Fibroblast of lung (primary cell): ENCODE data around the gene HMMR. TPM values are rescaled to one million over a fixed set of nuclear protein-coding genes. Genes with fewer than 3 reads are reported as not detected.
A peak's percentile ranks its signal among the peaks of the same experiment; 100 is the strongest.
"Not testable (repeated sequence)": the region's sequence is repeated elsewhere in the genome, so short reads cannot be mapped to it uniquely, and the experiment has no call there.

Experiments
- DNase-seq, 2 donors: peaks; one replicate each; pipeline versions ENCODE4 v3.0.0 to v3.0.0-alpha.2; 2010; ENCODE audit warnings: low read depth in 2 of 2
- H2AFZ ChIP-seq: 2 replicates; pipeline ENCODE4 v1.5.1; 2012; ENCODE audit warnings: low read length, control low read depth, inconsistent platforms
- H3K27ac ChIP-seq: 2 replicates; pipeline ENCODE4 v1.5.1; 2011; ENCODE audit warnings: low read length, control low read depth; ENCODE audit not compliant: insufficient read depth
- H3K27me3 ChIP-seq: 2 replicates; pipeline ENCODE4 v1.5.1; 2011; ENCODE audit warnings: mild to moderate bottlenecking, low read length; ENCODE audit not compliant: control insufficient read depth, insufficient read depth
- H3K36me3 ChIP-seq: 2 replicates; pipeline ENCODE4 v1.5.1; 2011; ENCODE audit warnings: low read length; ENCODE audit not compliant: control insufficient read depth, insufficient read depth
- H3K4me1 ChIP-seq: 2 replicates; pipeline ENCODE4 v1.5.1; 2011; ENCODE audit warnings: low read length; ENCODE audit not compliant: control insufficient read depth, insufficient read depth; ENCODE audit errors: extremely low read depth
- H3K4me2 ChIP-seq: 2 replicates; pipeline ENCODE4 v1.5.1; 2011; ENCODE audit warnings: low read length, control low read depth; ENCODE audit not compliant: insufficient read depth; ENCODE audit errors: extremely low read depth
- H3K4me3 ChIP-seq, 4 experiments: fragments of 200-600 bp in 1 of 4; sonication (generic) in 1 of 4; replicated peaks in 1 of 4; 2 replicates each; pipeline ENCODE4 v1.5.1; 2011 to 2016; ENCODE audit warnings: low read length in 4 of 4, low read depth in 3 of 4, mild to moderate bottlenecking in 3 of 4, control low read depth in 2 of 4, inconsistent platforms in 1 of 4, mixed read lengths in 1 of 4; ENCODE audit not compliant: insufficient read depth in 1 of 4; ENCODE audit errors: control extremely low read depth in 1 of 4
- H3K79me2 ChIP-seq: 2 replicates; pipeline ENCODE4 v1.5.1; 2012; ENCODE audit warnings: mild to moderate bottlenecking, low read length, inconsistent platforms; ENCODE audit not compliant: control insufficient read depth, insufficient read depth
- H3K9ac ChIP-seq: 2 replicates; pipeline ENCODE4 v1.5.1; 2011; ENCODE audit warnings: mild to moderate bottlenecking, low read length, control low read depth; ENCODE audit not compliant: insufficient read depth
- H3K9me3 ChIP-seq: 2 replicates; pipeline ENCODE4 v1.5.1; 2012; ENCODE audit warnings: low read depth, low read length; ENCODE audit not compliant: control insufficient read depth, insufficient read depth
- H4K20me1 ChIP-seq: 2 replicates; pipeline ENCODE4 v1.5.1; 2011; ENCODE audit warnings: low read length; ENCODE audit not compliant: control insufficient read depth, insufficient read depth; ENCODE audit errors: extremely low read depth
- EZH2 ChIP-seq: IDR thresholded peaks from 2 replicates; pipeline ENCODE4 v1.5.1; 2012; ENCODE audit warnings: low read length, control low read depth, mild to moderate bottlenecking; ENCODE audit errors: missing control alignments
- polyA plus RNA-seq, 2 donors: library from polyadenylated mRNA; depleted of rRNA in 1 of 2; stranded (reverse) in 1 of 2; unstranded in 1 of 2; fragments of >200 nt; gene quantifications; 2 replicates each; pipeline ENCODE4 v1.2.1, GENCODE V29; 2011 to 2012; ENCODE audit warnings: missing spikeins in 1 of 2
- total RNA-seq: library from RNA; depleted of rRNA; stranded (reverse); fragments of >200 nt; gene quantifications from 2 replicates; pipeline ENCODE4 v1.2.1, GENCODE V29; 2014
- TF ChIP-seq, protein P1 (sequence below), 2 donors: IDR thresholded peaks in 1 of 2; conservative IDR thresholded peaks in 1 of 2; 1 replicate in 1 of 2; 2 replicates in 1 of 2; pipeline ENCODE4 v1.5.1; 2011 to 2012; ENCODE audit warnings: low read length in 2 of 2, control low read depth in 1 of 2, inconsistent platforms in 1 of 2, low read depth in 1 of 2, mild to moderate bottlenecking in 1 of 2

Gene HMMR
- total and polyA plus RNA-seq, 2 donors (not counting 1 experiment from before 2014, with no cell fraction given), result 5.6 to 19.7 TPM

DNA sequence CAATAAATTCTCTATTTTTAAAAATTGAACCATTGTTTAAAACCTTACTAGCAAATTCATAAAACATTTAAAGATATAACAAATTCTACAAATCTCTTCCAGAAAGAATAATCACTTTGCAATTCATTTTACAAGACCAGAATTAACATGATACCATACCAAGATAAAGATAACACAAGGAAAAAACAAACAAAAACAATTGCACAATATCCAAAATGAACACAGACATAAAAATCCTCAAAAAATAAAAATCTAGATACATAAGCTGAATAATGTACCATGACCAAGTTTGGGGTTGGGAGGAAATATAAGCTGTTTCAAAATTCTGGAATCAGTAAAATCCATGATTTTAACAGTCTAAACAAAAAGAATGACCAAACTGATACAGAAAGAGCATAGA lies 11.9 kb upstream of the HMMR start:
- no peak overlapping the region for H3K4me3 ChIP-seq
- H3K9me3 ChIP-seq, result no peaks in the 10 kb centered on the region
- no peaks in the 10 kb centered on the region for H4K20me1 ChIP-seq
- peaks cover 11% of the 10 kb centered on the region for H3K36me3 ChIP-seq
- no peak for TF ChIP-seq EZH2
- TF ChIP-seq, protein P1, sequence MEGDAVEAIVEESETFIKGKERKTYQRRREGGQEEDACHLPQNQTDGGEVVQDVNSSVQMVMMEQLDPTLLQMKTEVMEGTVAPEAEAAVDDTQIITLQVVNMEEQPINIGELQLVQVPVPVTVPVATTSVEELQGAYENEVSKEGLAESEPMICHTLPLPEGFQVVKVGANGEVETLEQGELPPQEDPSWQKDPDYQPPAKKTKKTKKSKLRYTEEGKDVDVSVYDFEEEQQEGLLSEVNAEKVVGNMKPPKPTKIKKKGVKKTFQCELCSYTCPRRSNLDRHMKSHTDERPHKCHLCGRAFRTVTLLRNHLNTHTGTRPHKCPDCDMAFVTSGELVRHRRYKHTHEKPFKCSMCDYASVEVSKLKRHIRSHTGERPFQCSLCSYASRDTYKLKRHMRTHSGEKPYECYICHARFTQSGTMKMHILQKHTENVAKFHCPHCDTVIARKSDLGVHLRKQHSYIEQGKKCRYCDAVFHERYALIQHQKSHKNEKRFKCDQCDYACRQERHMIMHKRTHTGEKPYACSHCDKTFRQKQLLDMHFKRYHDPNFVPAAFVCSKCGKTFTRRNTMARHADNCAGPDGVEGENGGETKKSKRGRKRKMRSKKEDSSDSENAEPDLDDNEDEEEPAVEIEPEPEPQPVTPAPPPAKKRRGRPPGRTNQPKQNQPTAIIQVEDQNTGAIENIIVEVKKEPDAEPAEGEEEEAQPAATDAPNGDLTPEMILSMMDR (conservative IDR thresholded peaks at IDR 0.05 in 1 of 2, IDR thresholded peaks at IDR 0.05 in 1 of 2; ENCODE audit: low read depth in 1 of 2, low read length in 2 of 2), result no peak
- H2AFZ ChIP-seq, result no peak overlapping the region
- H3K27ac ChIP-seq, result no peak overlapping the region
- no peaks in the 10 kb centered on the region for H3K4me1 ChIP-seq
- H3K79me2 ChIP-seq, result no peaks in the 10 kb centered on the region
- no peak for DNase-seq
- no peaks in the 10 kb centered on the region for H3K27me3 ChIP-seq
- H3K4me2 ChIP-seq, result no peak overlapping the region
- H3K9ac ChIP-seq, result no peak overlapping the region

DNA sequence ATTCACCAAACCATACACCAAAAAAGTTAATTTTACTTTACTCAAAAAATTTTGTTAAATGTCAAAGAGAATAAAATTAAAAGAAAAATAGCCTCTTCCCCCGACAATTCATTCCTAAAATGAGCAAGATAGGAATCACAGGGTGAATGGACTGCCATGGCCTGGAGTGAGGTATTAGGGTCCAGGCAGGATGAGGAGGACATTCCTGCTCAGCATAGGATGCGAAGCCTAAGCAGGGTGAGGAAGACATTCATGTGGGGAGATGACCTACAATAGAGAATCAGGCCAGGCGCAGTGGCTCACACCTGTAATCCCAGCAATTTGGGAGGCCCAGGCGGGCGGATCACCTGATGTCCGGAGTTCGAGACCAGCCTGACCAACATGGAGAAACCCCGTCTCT lies 8.9 kb upstream of the HMMR start:
- Histone ChIP-seq H3K9me3 (no peaks in the 10 kb centered on the region), H3K4me3 (no peak overlapping the region), H4K20me1 (no peaks in the 10 kb centered on the region), H3K27ac (no peak overlapping the region), H2AFZ (no peak overlapping the region), H3K4me2 (no peak overlapping the region), H3K36me3 (peaks cover 5% of the 10 kb centered on the region), H3K9ac (no peak overlapping the region), H3K79me2 (peaks cover 2% of the 10 kb centered on the region), H3K4me1 (no peaks in the 10 kb centered on the region), H3K27me3 (no peaks in the 10 kb centered on the region)
- DNase-seq, result no peak
- TF ChIP-seq, protein P1 (conservative IDR thresholded peaks at IDR 0.05 in 1 of 2, IDR thresholded peaks at IDR 0.05 in 1 of 2; ENCODE audit: low read depth in 1 of 2, low read length in 2 of 2), result no peak
- no peak for TF ChIP-seq EZH2

DNA sequence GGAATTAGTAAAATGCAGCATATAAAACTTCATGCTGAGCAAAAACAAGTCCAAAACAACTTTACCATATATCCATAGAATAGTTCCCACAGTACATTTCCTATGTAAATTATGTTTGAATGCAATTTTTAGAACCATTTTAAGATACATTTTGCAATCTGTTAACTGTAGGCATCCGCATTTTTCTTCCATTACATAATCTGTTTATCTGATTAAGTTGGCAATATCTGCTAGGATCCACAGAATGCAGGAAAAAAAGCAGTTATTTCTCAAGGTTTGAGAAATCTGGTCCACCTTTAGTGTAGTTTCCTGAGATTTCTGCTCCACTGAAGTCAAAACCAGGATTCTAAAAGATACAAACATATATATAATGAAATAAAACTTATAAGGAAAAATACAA lies 6.7 kb upstream of the HMMR start:
- Histone ChIP-seq H3K9ac (no peak overlapping the region), H3K4me1 (no peaks in the 10 kb centered on the region), H3K27me3 (no peaks in the 10 kb centered on the region), H2AFZ (no peak overlapping the region), H3K9me3 (no peaks in the 10 kb centered on the region), H3K4me3 (no peak overlapping the region), H3K79me2 (peaks cover 12% of the 10 kb centered on the region), H4K20me1 (no peaks in the 10 kb centered on the region), H3K36me3 (peaks cover 4% of the 10 kb centered on the region), H3K4me2 (no peak overlapping the region), H3K27ac (no peak overlapping the region)
- DNase-seq, result peak; percentile 33 to 35
- TF ChIP-seq EZH2, result no peak
- TF ChIP-seq, protein P1 (conservative IDR thresholded peaks at IDR 0.05 in 1 of 2, IDR thresholded peaks at IDR 0.05 in 1 of 2; ENCODE audit: low read depth in 1 of 2, low read length in 2 of 2), result no peak

DNA sequence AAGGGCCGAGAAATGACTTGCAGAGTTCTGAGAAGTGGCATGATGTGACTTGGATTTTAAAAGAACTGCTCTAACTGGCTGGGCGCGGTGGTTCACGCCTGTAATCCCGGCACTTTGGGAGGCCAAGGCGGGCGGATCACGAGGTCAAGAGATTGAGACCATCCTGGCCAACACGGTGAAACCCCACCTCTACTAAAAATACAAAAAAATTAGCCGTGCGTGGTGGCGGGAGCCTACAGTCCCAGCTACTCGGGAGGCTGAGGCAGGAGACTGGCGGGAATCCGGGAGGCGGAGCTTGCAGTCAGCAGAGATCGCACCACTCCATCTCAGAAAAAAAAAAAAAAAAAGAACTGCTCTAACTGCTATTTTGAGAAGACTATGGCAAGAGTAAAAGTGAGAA lies 5.0 kb upstream of the HMMR start:
- DNase-seq, H3K9ac ChIP-seq, H2AFZ ChIP-seq, H3K4me3 ChIP-seq, H4K20me1 ChIP-seq, H3K36me3 ChIP-seq, H3K4me1 ChIP-seq, H3K9me3 ChIP-seq, H3K27me3 ChIP-seq, H3K4me2 ChIP-seq, H3K27ac ChIP-seq: not testable (repeated sequence)
- H3K79me2 ChIP-seq, result peaks cover 22% of the 10 kb centered on the region
